H1 (cell line): ENCODE results near the gene CFAP157. TPM values are rescaled to one million over a fixed set of nuclear protein-coding genes. Genes with fewer than 3 reads are reported as not detected.

Source experiments
- BCL11A ChIP-seq, 2 experiments: IDR thresholded peaks; one replicate each; pipeline ENCODE4 v1.6.1; 2011; ENCODE audit warnings: low read depth in 2 of 2, low read length in 2 of 2, mild to moderate bottlenecking in 2 of 2
- CBX5 ChIP-seq: fragments of 300-800, 300-1000 bp; sonication (generic); IDR thresholded peaks from 2 replicates; pipeline ENCODE4 v1.7.1; 2016; ENCODE audit warnings: antibody characterized with exemption, low read length, low read depth
- CBX8 ChIP-seq: fragments of 300-800, 300-1000 bp; sonication (generic); IDR thresholded peaks from 2 replicates; pipeline ENCODE4 v1.7.1; 2016; ENCODE audit warnings: low read depth, low read length, borderline replicate concordance
- CHD1 ChIP-seq: IDR thresholded peaks from 2 replicates; pipeline ENCODE4 v1.6.1; 2012; ENCODE audit warnings: low read depth, low read length, improper control_type of control experiment
- CHD2 ChIP-seq: IDR thresholded peaks from 2 replicates; pipeline ENCODE4 v1.6.1; 2012; ENCODE audit warnings: low read length, improper control_type of control experiment
- CTBP2 ChIP-seq: IDR thresholded peaks from 2 replicates; pipeline ENCODE4 v1.7.0; 2011; ENCODE audit warnings: borderline replicate concordance, mild to moderate bottlenecking, moderate library complexity, mixed read lengths, low read length; ENCODE audit not compliant: insufficient read depth, insufficient read length
- HDAC2 ChIP-seq, 2 experiments: fragments of 300-600 bp in 1 of 2; sonication (generic) in 1 of 2; IDR thresholded peaks; 2 replicates each; pipeline ENCODE4 v1.6.1; 2011 to 2012; ENCODE audit warnings: low read depth in 2 of 2, low read length in 2 of 2, mild to moderate bottlenecking in 2 of 2, moderate library complexity in 2 of 2, borderline replicate concordance in 1 of 2, inconsistent platforms in 1 of 2
- KDM4A ChIP-seq: IDR thresholded peaks from one replicate; pipeline ENCODE4 v1.7.1; 2012; ENCODE audit warnings: low read depth, mild to moderate bottlenecking, moderate library complexity, low read length, inconsistent platforms; ENCODE audit not compliant: severe bottlenecking
- NANOG ChIP-seq: IDR thresholded peaks from 2 replicates; pipeline ENCODE4 v1.6.1; 2011; ENCODE audit warnings: low read length, low read depth, mild to moderate bottlenecking, inconsistent platforms; ENCODE audit not compliant: insufficient read depth, poor library complexity, severe bottlenecking
- RAD21 ChIP-seq, 2 experiments: IDR thresholded peaks in 1 of 2; conservative IDR thresholded peaks in 1 of 2; 2 replicates each; pipeline ENCODE4 v1.6.1; 2011; ENCODE audit warnings: low read depth in 2 of 2, low read length in 2 of 2, improper control_type of control experiment in 1 of 2, inconsistent platforms in 1 of 2, mild to moderate bottlenecking in 1 of 2, moderate library complexity in 1 of 2
- SAP30 ChIP-seq: fragments of 300-600 bp; sonication (generic); IDR thresholded peaks from 2 replicates; pipeline ENCODE4 v1.7.1; 2012; ENCODE audit warnings: low read length, moderate library complexity, mild to moderate bottlenecking, inconsistent platforms; ENCODE audit not compliant: insufficient read depth, insufficient replicate concordance
- SIRT6 ChIP-seq: IDR thresholded peaks from one replicate; pipeline ENCODE4 v1.7.1; 2012; ENCODE audit warnings: low read length, inconsistent platforms
- SUZ12 ChIP-seq: fragments of 200-600 bp; sonication (generic); IDR thresholded peaks from 2 replicates; pipeline ENCODE4 v1.6.1; 2012; ENCODE audit warnings: mild to moderate bottlenecking, inconsistent platforms, low read length, moderate library complexity, mixed read lengths
- TAF1 ChIP-seq: IDR thresholded peaks from 2 replicates; pipeline ENCODE4 v1.6.1; 2011; ENCODE audit warnings: mild to moderate bottlenecking, low read depth, low read length
- polyA plus RNA-seq, 7 experiments: library from polyadenylated mRNA; depleted of rRNA in 3 of 7; stranded (reverse) in 5 of 7; unstranded in 2 of 7; fragments of >200 nt in 5 of 7; fragments of 200-250 nt in 2 of 7; gene quantifications; 1 replicate in 5 of 7; 2 replicates in 1 of 7; 4 replicates in 1 of 7; pipeline versions ENCODE4 v1.2.1 to v1.2.3, GENCODE V29; 2011 to 2013; ENCODE audit warnings: missing spikeins in 2 of 7, mixed read lengths in 2 of 7
- total RNA-seq: library from RNA; stranded (reverse); fragmentation: NEBNext Ultra II Directional; extraction: Animal tissue kit (Norgen Biotek cat#: 25700); gene quantifications from 2 replicates; pipeline ENCODE4 v1.2.1, GENCODE V29; 2021
- TF ChIP-seq, protein P1 (sequence below): IDR thresholded peaks from 2 replicates; pipeline ENCODE4 v1.6.1; 2011; ENCODE audit warnings: low read depth, mild to moderate bottlenecking, low read length; ENCODE audit not compliant: insufficient read depth
- TF ChIP-seq, protein P2 (sequence below): IDR thresholded peaks from 2 replicates; pipeline ENCODE4 v1.6.1; 2012; ENCODE audit warnings: inconsistent platforms
- TF ChIP-seq, protein P3 (sequence below): IDR thresholded peaks from 2 replicates; pipeline ENCODE4 v1.6.1; 2011; ENCODE audit warnings: low read length, improper control_type of control experiment

The CFAP157 gene
- total and polyA plus RNA-seq, 2 of the 8 experiments (the other 6 are each of a cell fraction or from before 2014, with no cell fraction given) = not detected

DNA sequence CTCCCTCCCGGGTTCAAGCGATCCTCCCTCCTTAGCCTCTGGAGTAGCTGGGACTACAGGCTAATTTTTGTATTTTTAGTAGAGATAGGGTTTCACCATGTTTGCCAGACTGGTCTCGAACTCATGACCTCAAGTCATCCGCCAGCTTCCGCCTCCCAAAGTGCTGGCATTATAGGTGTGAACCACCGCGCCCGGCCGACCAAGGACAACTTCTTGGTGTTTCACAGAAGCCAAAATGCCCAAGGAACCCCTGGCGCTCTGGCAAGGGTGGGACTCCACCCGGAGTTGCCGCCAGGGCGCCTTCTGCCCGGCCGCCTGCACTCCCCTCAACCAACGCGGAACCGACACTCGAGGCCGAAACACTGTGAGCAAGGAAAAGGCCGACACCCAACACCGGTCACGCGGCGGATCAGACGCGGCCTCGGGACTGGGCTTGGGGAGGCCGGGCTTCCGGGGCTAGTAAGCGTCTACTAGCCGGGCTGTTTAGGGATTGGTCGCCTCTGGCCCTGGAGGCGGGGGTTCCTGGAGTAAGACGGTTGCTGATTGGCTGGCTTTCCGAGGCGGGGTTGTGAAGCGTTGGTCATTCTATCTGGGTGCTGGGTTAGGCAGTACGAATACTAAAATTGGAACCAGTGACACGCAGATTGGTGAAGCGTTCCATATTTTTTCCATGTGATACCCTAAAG, 7.7 kb upstream of the CFAP157 start (continued):
- TF ChIP-seq SAP30 (no peak), CBX5 (no peak), CBX8 (no peak), CTBP2 (no peak), NANOG (no peak), KDM4A (peak; percentile 66), TAF1 (0 out of 2 replicates have a peak, but pooled peaks have one; percentile 42), CHD2 (peak; percentile 55; the same call in 1 of the 2 replicates), SUZ12 (no peak), CHD1 (no peak), HDAC2 (IDR thresholded peaks at IDR 0.05; ENCODE audit: borderline replicate concordance in 1 of 2, low read depth in 2 of 2, low read length in 2 of 2) (peak; percentile 47 to 84; a peak in 1 of 4 replicates), RAD21 (IDR thresholded peaks at IDR 0.05 in 1 of 2, conservative IDR thresholded peaks at IDR 0.05 in 1 of 2; ENCODE audit: low read depth in 2 of 2, low read length in 2 of 2) (no peak), BCL11A (IDR thresholded peaks at IDR 0.05; ENCODE audit: low read depth in 2 of 2, low read length in 2 of 2) (no peak), SIRT6 (no peak)
- TF ChIP-seq, protein P1, sequence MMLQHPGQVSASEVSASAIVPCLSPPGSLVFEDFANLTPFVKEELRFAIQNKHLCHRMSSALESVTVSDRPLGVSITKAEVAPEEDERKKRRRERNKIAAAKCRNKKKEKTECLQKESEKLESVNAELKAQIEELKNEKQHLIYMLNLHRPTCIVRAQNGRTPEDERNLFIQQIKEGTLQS = no peak
- TF ChIP-seq, protein P2, sequence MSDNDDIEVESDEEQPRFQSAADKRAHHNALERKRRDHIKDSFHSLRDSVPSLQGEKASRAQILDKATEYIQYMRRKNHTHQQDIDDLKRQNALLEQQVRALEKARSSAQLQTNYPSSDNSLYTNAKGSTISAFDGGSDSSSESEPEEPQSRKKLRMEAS = peak; percentile 95
- TF ChIP-seq, protein P3, sequence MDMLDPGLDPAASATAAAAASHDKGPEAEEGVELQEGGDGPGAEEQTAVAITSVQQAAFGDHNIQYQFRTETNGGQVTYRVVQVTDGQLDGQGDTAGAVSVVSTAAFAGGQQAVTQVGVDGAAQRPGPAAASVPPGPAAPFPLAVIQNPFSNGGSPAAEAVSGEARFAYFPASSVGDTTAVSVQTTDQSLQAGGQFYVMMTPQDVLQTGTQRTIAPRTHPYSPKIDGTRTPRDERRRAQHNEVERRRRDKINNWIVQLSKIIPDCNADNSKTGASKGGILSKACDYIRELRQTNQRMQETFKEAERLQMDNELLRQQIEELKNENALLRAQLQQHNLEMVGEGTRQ = 0 out of 2 replicates have a peak, but pooled peaks have one; percentile 28
